IPS-18a (cell line): ENCODE results near the gene MST1R.
A peak's percentile ranks its signal among the peaks of the same experiment; 100 is the strongest.

Source experiments
- H3K27ac ChIP-seq: one replicate; pipeline ENCODE4 v1.5.1; 2013; ENCODE audit warnings: low read length
- H3K27me3 ChIP-seq: one replicate; pipeline ENCODE4 v1.6.1; 2013; ENCODE audit warnings: mild to moderate bottlenecking, low read length; ENCODE audit not compliant: control insufficient read depth, insufficient read depth
- H3K36me3 ChIP-seq: one replicate; pipeline ENCODE4 v1.6.1; 2013; ENCODE audit warnings: low read depth, low read length; ENCODE audit not compliant: control insufficient read depth
- H3K4me1 ChIP-seq: one replicate; pipeline ENCODE4 v1.6.1; 2013; ENCODE audit warnings: low read depth, low read length; ENCODE audit not compliant: control insufficient read depth
- H3K4me3 ChIP-seq: one replicate; pipeline ENCODE4 v1.5.1; 2013; ENCODE audit warnings: low read length
- H3K9ac ChIP-seq: one replicate; pipeline ENCODE4 v1.6.1; 2013; ENCODE audit warnings: mild to moderate bottlenecking, low read length, moderate library complexity
- H3K9me3 ChIP-seq: one replicate; pipeline ENCODE4 v1.6.1; 2013; ENCODE audit warnings: low read depth, low read length; ENCODE audit not compliant: control insufficient read depth

The MST1R gene

GRCh38 chr3:49895791-49896190, 7.9 kb downstream of the MST1R start:
- Histone ChIP-seq H3K27me3 (no peaks in the 10 kb centered on the region), H3K9ac (no peak overlapping the region), H3K36me3 (no peaks in the 10 kb centered on the region), H3K4me1 (no peaks in the 10 kb centered on the region), H3K4me3 (no peak overlapping the region), H3K9me3 (no peaks in the 10 kb centered on the region), H3K27ac (no peak overlapping the region)

GRCh38 chr3:49889296-49889695, 14.4 kb downstream of the MST1R start:
- Histone ChIP-seq H3K9me3 (no peaks in the 10 kb centered on the region), H3K27me3 (no peaks in the 10 kb centered on the region), H3K36me3 (no peaks in the 10 kb centered on the region), H3K4me1 (no peaks in the 10 kb centered on the region), H3K9ac (no peak overlapping the region), H3K27ac (no peak overlapping the region), H3K4me3 (no peak overlapping the region)

- H3K36me3 ChIP-seq: no peaks in the 10 kb centered on the region
- no peaks in the 10 kb centered on the region for H3K27me3 ChIP-seq
- peaks cover 3% of the 10 kb centered on the region for H3K4me1 ChIP-seq
- H3K9me3 ChIP-seq: no peaks in the 10 kb centered on the region
- H3K9ac ChIP-seq: no peak overlapping the region
- H3K4me3 ChIP-seq: no peak overlapping the region
- no peak overlapping the region for H3K27ac ChIP-seq
These were observed 16.8 kb downstream of the MST1R start for GRCh38 chr3:49886922-49887265.

GRCh38 chr3:49883998-49884397, 19.7 kb downstream of the MST1R start:
- Histone ChIP-seq H3K27ac (no peak overlapping the region), H3K27me3 (no peaks in the 10 kb centered on the region), H3K4me3 (no peak overlapping the region), H3K36me3 (no peaks in the 10 kb centered on the region), H3K9ac (no peak overlapping the region), H3K9me3 (no peaks in the 10 kb centered on the region), H3K4me1 (peaks cover 20% of the 10 kb centered on the region)

- H3K9me3 ChIP-seq: no peaks in the 10 kb centered on the region
- no peaks in the 10 kb centered on the region for H3K27me3 ChIP-seq
- H3K36me3 ChIP-seq: no peaks in the 10 kb centered on the region
- H3K4me3 ChIP-seq: no peak overlapping the region
- no peak overlapping the region for H3K27ac ChIP-seq
- no peak overlapping the region for H3K9ac ChIP-seq
- H3K4me1 ChIP-seq: peaks cover 20% of the 10 kb centered on the region
These were observed 21.5 kb downstream of the MST1R start for GRCh38 chr3:49882166-49882565.

- Histone ChIP-seq H3K9ac (no peak overlapping the region), H3K9me3 (no peaks in the 10 kb centered on the region), H3K4me3 (peak overlapping the region; percentile 24), H3K27me3 (no peaks in the 10 kb centered on the region), H3K4me1 (peaks cover 20% of the 10 kb centered on the region), H3K27ac (no peak overlapping the region), H3K36me3 (no peaks in the 10 kb centered on the region)
These were observed 22.9 kb downstream of the MST1R start for GRCh38 chr3:49880581-49881315.

GRCh38 chr3:49879721-49880120, 24.0 kb downstream of the MST1R start:
- no peaks in the 10 kb centered on the region for H3K36me3 ChIP-seq
- H3K4me3 ChIP-seq: no peak overlapping the region
- peaks cover 20% of the 10 kb centered on the region for H3K4me1 ChIP-seq
- no peaks in the 10 kb centered on the region for H3K27me3 ChIP-seq
- no peak overlapping the region for H3K9ac ChIP-seq
- no peak overlapping the region for H3K27ac ChIP-seq
- no peaks in the 10 kb centered on the region for H3K9me3 ChIP-seq

GRCh38 chr3:49878686-49879085, 25.0 kb downstream of the MST1R start:
- H3K4me1 ChIP-seq: peaks cover 20% of the 10 kb centered on the region
- no peak overlapping the region for H3K4me3 ChIP-seq
- H3K9me3 ChIP-seq: no peaks in the 10 kb centered on the region
- no peak overlapping the region for H3K9ac ChIP-seq
- no peak overlapping the region for H3K27ac ChIP-seq
- H3K27me3 ChIP-seq: no peaks in the 10 kb centered on the region
- no peaks in the 10 kb centered on the region for H3K36me3 ChIP-seq

GRCh38 chr3:49877716-49878115, 26.0 kb downstream of the MST1R start:
- Histone ChIP-seq H3K36me3 (no peaks in the 10 kb centered on the region), H3K27ac (no peak overlapping the region), H3K27me3 (no peaks in the 10 kb centered on the region), H3K9ac (no peak overlapping the region), H3K9me3 (no peaks in the 10 kb centered on the region), H3K4me1 (peaks cover 20% of the 10 kb centered on the region), H3K4me3 (no peak overlapping the region)

GRCh38 chr3:49876567-49876966, 27.1 kb downstream of the MST1R start:
- H3K9ac ChIP-seq: no peak overlapping the region
- H3K27me3 ChIP-seq: no peaks in the 10 kb centered on the region
- peaks cover 14% of the 10 kb centered on the region for H3K4me1 ChIP-seq

GRCh38 chr3:49873623-49874022, 30.1 kb downstream of the MST1R start:
- Histone ChIP-seq H3K9me3 (no peaks in the 10 kb centered on the region), H3K4me1 (peaks cover 6% of the 10 kb centered on the region), H3K27me3 (peaks cover 14% of the 10 kb centered on the region), H3K4me3 (no peak overlapping the region), H3K36me3 (no peaks in the 10 kb centered on the region), H3K9ac (no peak overlapping the region), H3K27ac (no peak overlapping the region)

More at GRCh38 chr3:49876567-49876966, 27.1 kb downstream of the MST1R start:
- Histone ChIP-seq H3K27ac (no peak overlapping the region), H3K36me3 (no peaks in the 10 kb centered on the region), H3K9me3 (no peaks in the 10 kb centered on the region), H3K4me3 (no peak overlapping the region)

GRCh38 chr3:49872801-49873281, 30.8 kb downstream of the MST1R start:
- H3K9me3 ChIP-seq: no peaks in the 10 kb centered on the region
- peaks cover 13% of the 10 kb centered on the region for H3K4me1 ChIP-seq
- no peaks in the 10 kb centered on the region for H3K36me3 ChIP-seq
- H3K27ac ChIP-seq: no peak overlapping the region
- H3K27me3 ChIP-seq: peaks cover 14% of the 10 kb centered on the region
- H3K9ac ChIP-seq: no peak overlapping the region
- H3K4me3 ChIP-seq: no peak overlapping the region
